HepG2 (cell line): ENCODE data around the gene ARIH2. TPM values are rescaled to one million over a fixed set of nuclear protein-coding genes. Genes with fewer than 3 reads are reported as not detected.
A peak's percentile ranks its signal among the peaks of the same experiment; 100 is the strongest.

Experiments
- CHD2 ChIP-seq: IDR thresholded peaks from 2 replicates; pipeline ENCODE4 v1.6.1; 2011; ENCODE audit warnings: low read depth, low read length, improper control_type of control experiment
- CREM ChIP-seq, 2 experiments: sonication (generic) in 1 of 2; formaldehyde crosslinking in 1 of 2; IDR thresholded peaks; 2 replicates each; pipeline versions ENCODE4 v1.4.0 to v1.6.1; 2016 to 2020; ENCODE audit warnings: antibody characterized with exemption in 1 of 2, mild to moderate bottlenecking in 1 of 2, missing genetic modification reagents in 1 of 2
- CSRNP2 ChIP-seq: sonication (generic); formaldehyde crosslinking; conservative IDR thresholded peaks from 2 replicates; pipeline ENCODE4 v1.8.0; 2022; ENCODE audit warnings: low read depth, missing genetic modification reagents
- FOXA3 ChIP-seq: IDR thresholded peaks from 2 replicates; pipeline ENCODE4 v1.6.1; 2016; ENCODE audit warnings: missing genetic modification reagents, missing compliant biosample characterization
- KAT8 ChIP-seq: IDR thresholded peaks from 2 replicates; pipeline ENCODE4 v1.6.1; 2016; ENCODE audit warnings: missing genetic modification reagents, missing compliant biosample characterization
- KDM5A ChIP-seq: fragments of 200-600 bp; sonication (generic); IDR thresholded peaks from 2 replicates; pipeline ENCODE4 v1.7.0; 2018; ENCODE audit warnings: antibody characterized with exemption, mild to moderate bottlenecking, low read length, borderline replicate concordance
- NFRKB ChIP-seq: fragments of 450-650 bp; IDR thresholded peaks from 2 replicates; pipeline ENCODE4 v1.6.1; 2017
- REPIN1 ChIP-seq: sonication (generic); formaldehyde crosslinking; IDR thresholded peaks from 2 replicates; pipeline ENCODE4 v1.8.0; 2022; ENCODE audit warnings: missing genetic modification reagents, low read depth, mild to moderate bottlenecking, borderline replicate concordance
- TBX2 ChIP-seq: sonication (generic); formaldehyde crosslinking; IDR thresholded peaks from 2 replicates; pipeline ENCODE4 v1.5.0; 2020; ENCODE audit warnings: missing genetic modification reagents, mild to moderate bottlenecking, borderline replicate concordance
- ZNF407 ChIP-seq: sonication (generic); formaldehyde crosslinking; IDR thresholded peaks from one replicate; pipeline ENCODE4 v1.5.1; 2020; ENCODE audit warnings: mild to moderate bottlenecking, missing genetic modification reagents; ENCODE audit errors: not compliant biosample characterization
- ZNF737 ChIP-seq: sonication (generic); formaldehyde crosslinking; IDR thresholded peaks from 2 replicates; pipeline ENCODE4 v1.5.0; 2020; ENCODE audit warnings: missing genetic modification reagents, mild to moderate bottlenecking, borderline replicate concordance
- polyA plus RNA-seq, 8 experiments: library from polyadenylated mRNA; depleted of rRNA in 3 of 8; stranded (reverse) in 7 of 8; unstranded in 1 of 8; fragments of >200 nt; fragmentation: Illumina TruSeq in 4 of 8; extraction: Trizol in 4 of 8; gene quantifications; 2 replicates each; pipeline versions ENCODE4 v1.2.1 to v1.2.3, GENCODE V29; 2011 to 2016; ENCODE audit warnings: low read depth in 4 of 8, missing spikeins in 1 of 8, mixed read lengths in 1 of 8; ENCODE audit not compliant: insufficient read depth in 1 of 8
- total RNA-seq, 5 experiments: library from RNA; depleted of rRNA; stranded (reverse); fragments of >200 nt; fragmentation: Illumina TruSeq; extraction: Trizol; gene quantifications; 2 replicates each; pipeline ENCODE4 v1.2.3, GENCODE V29; 2016; ENCODE audit warnings: low read depth in 1 of 5

ARIH2 gene
- total and polyA plus RNA-seq, 2 of the 13 experiments (the other 11 are each of a cell fraction or from before 2014, with no cell fraction given), result 64.8 to 83.3 TPM

DNA sequence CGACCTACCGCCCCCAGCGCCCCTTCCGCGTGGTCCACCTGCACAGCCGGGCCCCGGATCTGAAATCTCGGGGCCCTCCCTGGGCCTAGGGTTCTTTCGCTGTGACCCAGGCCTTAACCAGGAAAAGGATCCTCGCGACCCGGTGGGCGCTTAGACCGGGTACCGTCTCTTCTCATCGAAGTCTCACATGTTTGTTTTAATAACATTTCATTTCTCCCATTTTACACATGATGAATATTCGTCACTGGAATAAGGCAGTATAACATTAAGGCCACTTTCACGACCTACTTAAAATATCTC lies 100.0 kb downstream of the ARIH2 start (continued):
- no peak for TF ChIP-seq CSRNP2 (CRISPR knock-in tag)
- no peak for TF ChIP-seq NFRKB
- TF ChIP-seq KDM5A, result peak; percentile 8; the same call in 1 of the 2 replicates
- no peak for TF ChIP-seq ZNF737 (CRISPR knock-in tag)
- TF ChIP-seq FOXA3 (CRISPR knock-in tag), result no peak
- no peak for TF ChIP-seq ZNF407 (CRISPR knock-in tag)
- no peak for TF ChIP-seq TBX2 (CRISPR knock-in tag)
- TF ChIP-seq CHD2, result no peak
- peak; percentile 16 for TF ChIP-seq KAT8 (CRISPR knock-in tag)
- TF ChIP-seq CREM (IDR thresholded peaks at IDR 0.05), result 0 out of 2 replicates have a peak, but pooled peaks have one; percentile 14
- no peak for TF ChIP-seq CREM (CRISPR knock-in tag; IDR thresholded peaks at IDR 0.05)
- no peak for TF ChIP-seq REPIN1 (CRISPR knock-in tag)
